Neural progenitor cell (in vitro differentiated cells): ENCODE measurements around the gene SEL1L2. TPM values are rescaled to one million over a fixed set of nuclear protein-coding genes. Genes with fewer than 3 reads are reported as not detected.

Experiments
- DNase-seq: peaks from one replicate; pipeline ENCODE4 v3.0.0-alpha.2; 2016; ENCODE audit warnings: low spot score
- H2AFZ ChIP-seq: fragments of 200-600 bp; sonication (generic); replicated peaks from 2 replicates; pipeline ENCODE4 v1.6.1; 2016; ENCODE audit warnings: antibody characterized with exemption
- H3F3A ChIP-seq: fragments of 200-600 bp; sonication (generic); 2 replicates; pipeline ENCODE4 v1.6.1; 2016; ENCODE audit warnings: antibody characterized with exemption, low read depth
- H3K27ac ChIP-seq: fragments of 200-600 bp; sonication (generic); 2 replicates; pipeline ENCODE4 v1.5.1; 2016; ENCODE audit warnings: mild to moderate bottlenecking
- H3K27me3 ChIP-seq: fragments of 200-600 bp; sonication (generic); 2 replicates; pipeline ENCODE4 v1.6.1; 2016; ENCODE audit warnings: mild to moderate bottlenecking, moderate library complexity
- H3K36me3 ChIP-seq: fragments of 200-600 bp; sonication (generic); 2 replicates; pipeline ENCODE4 v1.5.1; 2016
- H3K4me1 ChIP-seq: fragments of 200-600 bp; sonication (generic); 2 replicates; pipeline ENCODE4 v1.6.1; 2016; ENCODE audit warnings: mixed run types
- H3K4me2 ChIP-seq: fragments of 200-600 bp; sonication (generic); 2 replicates; pipeline ENCODE4 v1.6.1; 2016
- H3K4me3 ChIP-seq: fragments of 200-600 bp; sonication (generic); 2 replicates; pipeline ENCODE4 v1.5.1; 2016
- H3K79me2 ChIP-seq: fragments of 200-600 bp; sonication (generic); 2 replicates; pipeline ENCODE4 v1.6.1; 2016; ENCODE audit warnings: low read depth
- H3K9ac ChIP-seq: fragments of 200-600 bp; sonication (generic); 2 replicates; pipeline ENCODE4 v1.6.1; 2016
- H3K9me3 ChIP-seq: fragments of 200-600 bp; sonication (generic); 2 replicates; pipeline ENCODE4 v1.5.1; 2016; ENCODE audit warnings: low read depth
- H4K20me1 ChIP-seq: fragments of 200-600 bp; sonication (generic); 2 replicates; pipeline ENCODE4 v1.6.1; 2016; ENCODE audit warnings: low read depth
- H3K27ac Mint-ChIP-seq: 3 replicates; pipeline ENCODE4 v1.8.0; 2021; ENCODE audit warnings: mixed read lengths
- H3K27me3 Mint-ChIP-seq: 2 replicates; pipeline ENCODE4 v1.8.0; 2022; ENCODE audit warnings: low read depth, mild to moderate bottlenecking, inconsistent platforms, moderate library complexity, mixed read lengths; ENCODE audit not compliant: insufficient read depth
- H3K36me3 Mint-ChIP-seq: 3 replicates; pipeline ENCODE4 v1.8.0; 2021; ENCODE audit warnings: mixed read lengths
- H3K4me1 Mint-ChIP-seq: 3 replicates; pipeline ENCODE4 v1.8.0; 2021; ENCODE audit warnings: mixed read lengths
- H3K4me3 Mint-ChIP-seq: 3 replicates; pipeline ENCODE4 v1.8.0; 2021; ENCODE audit warnings: mild to moderate bottlenecking, moderate library complexity, mixed read lengths
- H3K9me3 Mint-ChIP-seq: 3 replicates; pipeline ENCODE4 v1.8.0; 2020; ENCODE audit warnings: mixed read lengths
- CTCF ChIP-seq: fragments of 200-600 bp; sonication (generic); IDR thresholded peaks from 2 replicates; pipeline ENCODE4 v1.5.1; 2017; ENCODE audit warnings: antibody characterized with exemption, mild to moderate bottlenecking
- EZH2 ChIP-seq: fragments of 200-600 bp; sonication (generic); IDR thresholded peaks from 2 replicates; pipeline ENCODE4 v1.6.1; 2017; ENCODE audit warnings: antibody characterized with exemption, mild to moderate bottlenecking, moderate library complexity
- EZH2phosphoT487 ChIP-seq: fragments of 200-600 bp; sonication (generic); IDR thresholded peaks from 2 replicates; pipeline ENCODE4 v1.6.1; 2017; ENCODE audit warnings: antibody characterized with exemption
- total RNA-seq: library from RNA; depleted of rRNA; stranded (reverse); fragments of >200 nt; gene quantifications from 2 replicates; pipeline ENCODE4 v1.2.3, GENCODE V29; 2015; ENCODE audit warnings: low replicate concordance

SEL1L2 gene
- total RNA-seq, 1 donor from 2014 or later = 0.77 TPM

GRCh38 chr20:13929836-13930235, 60.6 kb downstream of the SEL1L2 start:
- H3K27me3 Mint-ChIP-seq = peaks cover 3% of the 10 kb centered on the region
- Histone ChIP-seq H3K9me3 (no peaks in the 10 kb centered on the region), H3K4me1 (no peaks in the 10 kb centered on the region), H3K27ac (no peak overlapping the region), H2AFZ (no peak overlapping the region), H3K4me3 (no peak overlapping the region), H3K36me3 (no peaks in the 10 kb centered on the region), H4K20me1 (no peaks in the 10 kb centered on the region), H3K9ac (no peak overlapping the region), H3K79me2 (no peaks in the 10 kb centered on the region), H3K4me2 (no peak overlapping the region), H3K27me3 (no peaks in the 10 kb centered on the region), H3F3A (peaks cover 6% of the 10 kb centered on the region)
- H3K4me1 Mint-ChIP-seq = no peaks in the 10 kb centered on the region
- TF ChIP-seq EZH2 = no peak
- DNase-seq = no peak
- H3K9me3 Mint-ChIP-seq = no peaks in the 10 kb centered on the region
- no peak overlapping the region for H3K27ac Mint-ChIP-seq
- H3K4me3 Mint-ChIP-seq = no peak overlapping the region
- no peaks in the 10 kb centered on the region for H3K36me3 Mint-ChIP-seq

- Histone ChIP-seq H3K4me2 (no peak overlapping the region), H3K4me1 (no peaks in the 10 kb centered on the region), H3K36me3 (no peaks in the 10 kb centered on the region), H3K4me3 (no peak overlapping the region), H3K9me3 (no peaks in the 10 kb centered on the region), H3K9ac (no peak overlapping the region), H3F3A (no peaks in the 10 kb centered on the region), H3K27ac (no peak overlapping the region), H2AFZ (no peak overlapping the region), H4K20me1 (no peaks in the 10 kb centered on the region), H3K79me2 (no peaks in the 10 kb centered on the region), H3K27me3 (no peaks in the 10 kb centered on the region)
- no peak overlapping the region for H3K27ac Mint-ChIP-seq
- no peaks in the 10 kb centered on the region for H3K4me1 Mint-ChIP-seq
- no peak for DNase-seq
- peaks cover 3% of the 10 kb centered on the region for H3K27me3 Mint-ChIP-seq
- no peak overlapping the region for H3K4me3 Mint-ChIP-seq
- H3K9me3 Mint-ChIP-seq = no peaks in the 10 kb centered on the region
- TF ChIP-seq CTCF = no peak
- no peak for TF ChIP-seq EZH2
- TF ChIP-seq EZH2phosphoT487 = no peak
- no peaks in the 10 kb centered on the region for H3K36me3 Mint-ChIP-seq
These were observed 61.5 kb downstream of the SEL1L2 start for GRCh38 chr20:13928901-13929300.

GRCh38 chr20:13927171-13927570, 63.2 kb downstream of the SEL1L2 start:
- Histone ChIP-seq H3K27ac (no peak overlapping the region), H3F3A (no peaks in the 10 kb centered on the region), H3K4me2 (no peak overlapping the region), H4K20me1 (no peaks in the 10 kb centered on the region), H3K4me3 (no peak overlapping the region), H2AFZ (no peak overlapping the region), H3K4me1 (no peaks in the 10 kb centered on the region), H3K9ac (no peak overlapping the region), H3K9me3 (no peaks in the 10 kb centered on the region), H3K27me3 (no peaks in the 10 kb centered on the region), H3K79me2 (no peaks in the 10 kb centered on the region), H3K36me3 (no peaks in the 10 kb centered on the region)
- peaks cover 3% of the 10 kb centered on the region for H3K27me3 Mint-ChIP-seq
- H3K27ac Mint-ChIP-seq = no peak overlapping the region
- no peaks in the 10 kb centered on the region for H3K4me1 Mint-ChIP-seq
- no peak for DNase-seq
- no peaks in the 10 kb centered on the region for H3K36me3 Mint-ChIP-seq
- H3K4me3 Mint-ChIP-seq = no peak overlapping the region
- no peak for TF ChIP-seq CTCF
- no peak for TF ChIP-seq EZH2phosphoT487
- no peak for TF ChIP-seq EZH2
- no peaks in the 10 kb centered on the region for H3K9me3 Mint-ChIP-seq

- H3K9ac ChIP-seq = no peak overlapping the region
- Mint-ChIP-seq H3K9me3 (no peaks in the 10 kb centered on the region), H3K4me1 (no peaks in the 10 kb centered on the region), H3K27me3 (no peaks in the 10 kb centered on the region), H3K4me3 (no peak overlapping the region), H3K36me3 (no peaks in the 10 kb centered on the region), H3K27ac (no peak overlapping the region)
- no peak for TF ChIP-seq CTCF
- no peak for TF ChIP-seq EZH2
- TF ChIP-seq EZH2phosphoT487 = no peak
- no peak overlapping the region for H3K4me3 ChIP-seq
- DNase-seq = no peak
- no peaks in the 10 kb centered on the region for H4K20me1 ChIP-seq
- H3K4me1 ChIP-seq = no peaks in the 10 kb centered on the region
- no peaks in the 10 kb centered on the region for H3K27me3 ChIP-seq
- no peak overlapping the region for H3K4me2 ChIP-seq
- no peaks in the 10 kb centered on the region for H3F3A ChIP-seq
- H3K9me3 ChIP-seq = no peaks in the 10 kb centered on the region
- H2AFZ ChIP-seq = no peak overlapping the region
- H3K36me3 ChIP-seq = no peaks in the 10 kb centered on the region
- H3K27ac ChIP-seq = no peak overlapping the region
- H3K79me2 ChIP-seq = no peaks in the 10 kb centered on the region
These were observed 68.2 kb downstream of the SEL1L2 start for GRCh38 chr20:13922241-13922640.
